Pancreas (tissue), 10 donors: ENCODE measurements around the gene POLA2. TPM values are rescaled to one million over a fixed set of nuclear protein-coding genes. Genes with fewer than 3 reads are reported as not detected.
A peak's percentile ranks its signal among the peaks of the same experiment; 100 is the strongest.

Experiments
- ATAC-seq, 4 donors: fragments of 200-7000 bp; cut with Tn5 transposase; one replicate each; pipeline versions ENCODE4 v1.8.0 to v1.9.1; 2020; ENCODE audit warnings: mild to moderate bottlenecking in 4 of 4, moderate library complexity in 4 of 4
- DNase-seq, 6 donors: peaks; one replicate each; pipeline ENCODE4 v3.0.0-alpha.2; 2020
- FAIRE-seq: peaks from 2 replicates; lab custom pipeline; 2012; peaks lifted over from hg19 to GRCh38; lab: Jason Lieb, UNC
- H3K27ac ChIP-seq, 4 donors: fragments of 200-600 bp; sonication (generic); 1 replicate in 3 of 4; 2 replicates in 1 of 4; pipeline versions ENCODE4 v1.5.0 to v1.8.0; 2020
- H3K27me3 ChIP-seq, 4 donors: fragments of 200-600 bp; one replicate each; pipeline ENCODE4 v1.8.0; 2021
- H3K36me3 ChIP-seq, 3 donors: fragments of 200-600 bp; sonication (generic) in 1 of 3; one replicate each; pipeline versions ENCODE4 v1.5.0 to v1.8.0; 2020 to 2021
- H3K4me1 ChIP-seq, 3 donors: fragments of 200-600 bp; one replicate each; pipeline ENCODE4 v1.8.0; 2021
- H3K4me3 ChIP-seq, 4 donors: fragments of 200-600 bp; sonication (generic) in 2 of 4; one replicate each; pipeline versions ENCODE4 v1.5.0 to v1.8.0; 2020 to 2021
- H3K9me3 ChIP-seq, 4 donors: fragments of 200-600 bp; one replicate each; pipeline ENCODE4 v1.8.0; 2021
- CTCF ChIP-seq, 4 donors: fragments of 200-600 bp; sonication (generic) in 3 of 4; IDR thresholded peaks; one replicate each; pipeline versions ENCODE4 v1.5.0 to v1.8.0; 2021; ENCODE audit warnings: antibody characterized with exemption in 4 of 4
- WGBS, 2 donors: extraction: QIAGEN DNeasy Blood & Tissue Kit; methylation state at CpG; one replicate each; pipeline ENCODE4 v1.1.7; 2013; 5-methylcytosine and 5-hydroxymethylcytosine counted together
- intact Hi-C, 3 donors: fragments of 100-400 bp; cut with DNase I; formaldehyde crosslinking; loops; one replicate each; pipeline versions ENCODE4 v1.11.1 to v1.14.2; 2022
- polyA plus RNA-seq, 2 donors: library from polyadenylated mRNA; stranded (reverse); fragments of 200-250 nt; gene quantifications; one replicate each; pipeline ENCODE4 v1.2.3, GENCODE V29; 2013
- total RNA-seq, 6 donors: library from RNA; stranded (reverse); fragmentation: NEBNext Ultra II Directional in 4 of 6; extraction: Animal tissue kit (Norgen Biotek cat#: 25700) in 4 of 6; gene quantifications; one replicate each; pipeline versions ENCODE4 v1.2.1 to v1.2.4, GENCODE V29; 2021 to 2023
- donor health status: healthy with polysubstance abuse.
- donor health status: DM: no; HTN: no; CAD: no; lungs with moderate emphysema.
- donor health status: DM: no; HTN: no; CAD: no.
- donor health status: control.
- donor health status: control.
- donor health status: Bipolar disorder and iron deficiency.
- donor health status: DM: yes; HTN: yes; CAD: no.
- donor health status: DM: no; HTN: no; CAD: no.
- donor health status: DM: no; HTN: no; CAD: no.
- donor health status: DM: yes; HTN: yes; CAD: no.

POLA2 gene
- 1 to 10 TPM; 3.1 to 6.4 (median 4.6) TPM for total RNA-seq
- polyA plus RNA-seq, result 1 to 10 TPM; 6.8 to 7.5 TPM

GRCh38 chr11:65261591-65262380 lies at the start of gene POLA2:
POLA2 (plus strand) TSS chr11:65261962; CDS start chr11:65262293, 331 bp downstream.
- H3K4me3 ChIP-seq, result peak within 1 kb of the TSS; percentile 48 to 86 (median 70)
- 0 to 1% methylated on average over 66 of the region's 66 CpGs for WGBS, 2 donors
- intact Hi-C loops, result no loop called here
- H3K4me1 ChIP-seq, result peaks cover 0 to 15% (median 0%) of the 10 kb centered on the region in 3 donors
- FAIRE-seq (no peak), DNase-seq (peak; percentile 92 to 99 (median 97)), ATAC-seq (peak; percentile 90 to 98 (median 98))
- H3K27ac ChIP-seq, result peak within 1 kb of the TSS; percentile 73 to 89 (median 80)
- no peaks in the 10 kb centered on the region for H3K27me3 ChIP-seq
- TF ChIP-seq CTCF (IDR thresholded peaks at IDR 0.05), result no peak
- H3K36me3 ChIP-seq, result no peaks in the 10 kb centered on the region
- no peaks in the 10 kb centered on the region for H3K9me3 ChIP-seq

- no peak for FAIRE-seq
- Histone ChIP-seq H3K4me3 (no peak overlapping the region), H3K27ac (no peak overlapping the region), H3K4me1 (no peaks in the 10 kb centered on the region), H3K9me3 (no peaks in the 10 kb centered on the region), H3K27me3 (no peaks in the 10 kb centered on the region), H3K36me3 (peaks cover 0 to 36% (median 17%) of the 10 kb centered on the region in 3 donors)
- 83 to 86% methylated on average over 13 of the region's 13 CpGs for WGBS, 2 donors
- no peak for TF ChIP-seq CTCF (IDR thresholded peaks at IDR 0.05)
- intact Hi-C loops, result loop anchor here in 1 of 3 donors (10.0 kb wide), 1 partner anchor 322 kb away; no protein-coding TSS in a partner anchor
- peak in 1 of 6 donors; percentile 50 for DNase-seq
- no peak for ATAC-seq
Observed at GRCh38 chr11:65212226-65212801, 49.4 kb upstream of the POLA2 start.

GRCh38 chr11:65213322-65214211 lies 48.2 kb upstream of the POLA2 start:
- FAIRE-seq, result no peak
- H3K4me3 ChIP-seq, result no peak overlapping the region
- DNase-seq, result peak in 1 of 6 donors; percentile 49
- intact Hi-C loops, result loop anchor here in 1 of 3 donors (10.0 kb wide), 1 partner anchor 321 kb away; no protein-coding TSS in a partner anchor
- H3K27ac ChIP-seq, result no peak overlapping the region
- peak in 3 of 4 donors; percentile 4 to 23 (median 15) for ATAC-seq
- no peaks in the 10 kb centered on the region for H3K27me3 ChIP-seq
- no peak for TF ChIP-seq CTCF (IDR thresholded peaks at IDR 0.05)
- H3K4me1 ChIP-seq, result no peaks in the 10 kb centered on the region
- WGBS, 2 donors, result 66 to 68% methylated on average over 24 to 25 of the region's 26 CpGs
- no peaks in the 10 kb centered on the region for H3K9me3 ChIP-seq
- peaks cover 0 to 32% (median 17%) of the 10 kb centered on the region in 3 donors for H3K36me3 ChIP-seq

GRCh38 chr11:65214212-65214845 lies 47.4 kb upstream of the POLA2 start:
- ATAC-seq (peak in 1 of 4 donors; percentile 2), FAIRE-seq (no peak), DNase-seq (no peak)
- 79 to 85% methylated on average over 16 of the region's 16 CpGs for WGBS, 2 donors
- intact Hi-C loops, result loop anchor here in 1 of 3 donors (10.0 kb wide), 1 partner anchor 320 kb away; no protein-coding TSS in a partner anchor
- no peak overlapping the region for H3K27ac ChIP-seq
- H3K27me3 ChIP-seq, result no peaks in the 10 kb centered on the region
- H3K36me3 ChIP-seq, result peaks cover 0 to 24% (median 14%) of the 10 kb centered on the region in 3 donors
- no peak for TF ChIP-seq CTCF (IDR thresholded peaks at IDR 0.05)
- no peaks in the 10 kb centered on the region for H3K9me3 ChIP-seq
- no peaks in the 10 kb centered on the region for H3K4me1 ChIP-seq
- H3K4me3 ChIP-seq, result no peak overlapping the region
